ENCODE results near the gene SH2D2A.

- TF ChIP-seq JUND (IDR thresholded peaks at IDR 0.05): no peak
- TF ChIP-seq CTCF (IDR thresholded peaks at IDR 0.05): no peak
- no peak for TF ChIP-seq PBX3 (IDR thresholded peaks at IDR 0.05)
- TF ChIP-seq FOXM1 (IDR thresholded peaks at IDR 0.05; ENCODE audit: low read depth): no peak
- no peak for TF ChIP-seq GABPA (IDR thresholded peaks at IDR 0.05; ENCODE audit: low read depth)
- no peak for TF ChIP-seq POLR2AphosphoS5 (IDR thresholded peaks at IDR 0.05; ENCODE audit: low read depth, low read length)
- no peak for TF ChIP-seq MXI1 (IDR thresholded peaks at IDR 0.05; ENCODE audit: low read depth, low read length)
- no peak for TF ChIP-seq NFIC (IDR thresholded peaks at IDR 0.05; ENCODE audit: borderline replicate concordance)
- TF ChIP-seq FOSL2 (IDR thresholded peaks at IDR 0.05; ENCODE audit: borderline replicate concordance, low read depth): no peak
- no peak for TF ChIP-seq EZH2phosphoT487 (IDR thresholded peaks at IDR 0.05; ENCODE audit: borderline replicate concordance, low read depth)
- TF ChIP-seq TEAD4 (IDR thresholded peaks at IDR 0.05; ENCODE audit: borderline replicate concordance, insufficient read depth): no peak
- TF ChIP-seq REST (IDR thresholded peaks at IDR 0.05; ENCODE audit: low read depth, low read length): no peak
- TF ChIP-seq USF2 (IDR thresholded peaks at IDR 0.05; ENCODE audit: borderline replicate concordance, low read depth, low read length): no peak
- TF ChIP-seq RAD21 (IDR thresholded peaks at IDR 0.05; ENCODE audit: low read length): no peak
Measured at GRCh38 chr1:156840186-156840897, 23.7 kb upstream of the SH2D2A start.
